Esophagus squamous epithelium (tissue), 5 donors: ENCODE results near the gene PAPSS2. TPM values are rescaled to one million over a fixed set of nuclear protein-coding genes. Genes with fewer than 3 reads are reported as not detected.

Source experiments
- DNase-seq: peaks from one replicate; lab custom pipeline; 2025; lab: John Stamatoyannopoulos, UW
- H3K27ac ChIP-seq, 4 donors: fragments of 200-600 bp; sonication (generic); one replicate each; pipeline ENCODE4 v1.5.1; 2016 to 2019; ENCODE audit warnings: mild to moderate bottlenecking in 1 of 4
- H3K27me3 ChIP-seq, 4 donors: fragments of 200-600 bp; sonication (generic); 1 replicate in 3 of 4; 2 replicates in 1 of 4; pipeline versions ENCODE4 v1.5.1 to v1.6.0; 2017 to 2021; ENCODE audit warnings: antibody characterized with exemption in 1 of 4
- H3K36me3 ChIP-seq, 3 donors: fragments of 200-600 bp; sonication (generic); one replicate each; pipeline ENCODE4 v1.5.1; 2016 to 2019
- H3K4me1 ChIP-seq, 3 donors: fragments of 200-600 bp; sonication (generic); one replicate each; pipeline ENCODE4 v1.5.1; 2017 to 2019
- H3K4me3 ChIP-seq, 4 donors: fragments of 200-600 bp; sonication (generic); 1 replicate in 3 of 4; 2 replicates in 1 of 4; pipeline ENCODE4 v1.5.1; 2016 to 2019; ENCODE audit warnings: mild to moderate bottlenecking in 2 of 4, moderate library complexity in 1 of 4
- H3K9me3 ChIP-seq, 3 donors: fragments of 200-600 bp; sonication (generic); one replicate each; pipeline ENCODE4 v1.5.1; 2016 to 2019
- CTCF ChIP-seq, 6 experiments: fragments of 450-650 bp in 4 of 6; fragments of 200-600 bp in 2 of 6; sonication (generic) in 2 of 6; IDR thresholded peaks; one replicate each; pipeline ENCODE4 v1.5.1; 2016 to 2019; ENCODE audit warnings: antibody characterized with exemption in 6 of 6, mild to moderate bottlenecking in 4 of 6, moderate library complexity in 4 of 6
- POLR2A ChIP-seq, 4 donors: fragments of 450-650 bp; IDR thresholded peaks; one replicate each; pipeline ENCODE4 v1.6.1; 2017; ENCODE audit warnings: antibody characterized with exemption in 4 of 4, mild to moderate bottlenecking in 4 of 4, moderate library complexity in 3 of 4
- WGBS, 2 donors: methylation state at CpG; one replicate each; pipeline ENCODE4 v1.1.5; 2018; 5-methylcytosine and 5-hydroxymethylcytosine counted together
- intact Hi-C: fragments of 100-400 bp; cut with DNase I; formaldehyde crosslinking; loops from one replicate; pipeline ENCODE4 v1.15.0; 2022
- total RNA-seq, 4 donors: library from RNA; depleted of rRNA; stranded (reverse); fragments of >200 nt; gene quantifications; one replicate each; pipeline ENCODE4 v1.1.0, GENCODE V29; 2016
- donor health status: DM: yes; HTN: yes; CAD: no.

The PAPSS2 gene
- total RNA-seq, 4 donors from 2014 or later, result 1.8 to 13.3 (median 11.0) TPM

GRCh38 chr10:87765666-87766376, 106.1 kb downstream of the PAPSS2 start:
- TF ChIP-seq POLR2A (IDR thresholded peaks at IDR 0.05) (no peak), CTCF (IDR thresholded peaks at IDR 0.05) (no peak)
- H3K36me3 ChIP-seq, result peaks cover 0 to 60% (median 4%) of the 10 kb centered on the region in 3 donors
- intact Hi-C loops, result no loop called here
- DNase-seq, result no peak
- no peaks in the 10 kb centered on the region for H3K27me3 ChIP-seq
- H3K27ac ChIP-seq, result no peak overlapping the region
- WGBS, 2 donors, result 87 to 92% methylated on average over 5 of the region's 5 CpGs
- no peaks in the 10 kb centered on the region for H3K9me3 ChIP-seq
- H3K4me1 ChIP-seq, result peaks cover 0 to 13% (median 7%) of the 10 kb centered on the region in 3 donors
- H3K4me3 ChIP-seq, result no peak overlapping the region

GRCh38 chr10:87767253-87767652, 107.6 kb downstream of the PAPSS2 start:
- H3K4me1 ChIP-seq, result peaks cover 0 to 13% (median 0%) of the 10 kb centered on the region in 3 donors
- TF ChIP-seq CTCF (IDR thresholded peaks at IDR 0.05) (no peak), POLR2A (IDR thresholded peaks at IDR 0.05) (no peak)
- no peak for DNase-seq
- H3K9me3 ChIP-seq, result no peaks in the 10 kb centered on the region
- H3K4me3 ChIP-seq, result no peak overlapping the region
- intact Hi-C loops, result no loop called here
- peaks cover 0 to 57% (median 0%) of the 10 kb centered on the region in 3 donors for H3K36me3 ChIP-seq
- H3K27ac ChIP-seq, result no peak overlapping the region
- 95 to 99% methylated on average over 5 of the region's 5 CpGs for WGBS, 2 donors
- H3K27me3 ChIP-seq, result no peaks in the 10 kb centered on the region

- TF ChIP-seq POLR2A (IDR thresholded peaks at IDR 0.05) (no peak), CTCF (IDR thresholded peaks at IDR 0.05) (peak in 5 of 6 experiments; percentile 26 to 61 (median 56))
- Histone ChIP-seq H3K36me3 (peaks cover 0 to 40% (median 0%) of the 10 kb centered on the region in 3 donors), H3K4me3 (no peak overlapping the region), H3K27ac (no peak overlapping the region), H3K9me3 (no peaks in the 10 kb centered on the region), H3K27me3 (no peaks in the 10 kb centered on the region), H3K4me1 (peaks cover 0 to 13% (median 0%) of the 10 kb centered on the region in 3 donors)
- 78 to 90% methylated on average over 2 of the region's 2 CpGs for WGBS, 2 donors
- no peak for DNase-seq
- intact Hi-C loops, result loop anchor here (10.0 kb wide), 2 partner anchors 107 to 237 kb away; no protein-coding TSS in a partner anchor
These were observed 112.3 kb downstream of the PAPSS2 start for GRCh38 chr10:87771871-87772500.

GRCh38 chr10:87775766-87776165, 116.1 kb downstream of the PAPSS2 start:
- no peak for DNase-seq
- intact Hi-C loops, result loop anchor here (10.0 kb wide), 2 partner anchors 111 to 241 kb away; no protein-coding TSS in a partner anchor
- Histone ChIP-seq H3K4me1 (no peaks in the 10 kb centered on the region), H3K9me3 (no peaks in the 10 kb centered on the region), H3K27me3 (no peaks in the 10 kb centered on the region), H3K36me3 (peaks cover 0 to 34% (median 0%) of the 10 kb centered on the region in 3 donors), H3K4me3 (no peak overlapping the region), H3K27ac (peak overlapping the region in 1 of 4 donors; percentile 35)
- TF ChIP-seq CTCF (IDR thresholded peaks at IDR 0.05) (no peak), POLR2A (IDR thresholded peaks at IDR 0.05) (no peak)
- WGBS, 2 donors, result 60 to 66% methylated on average over 4 of the region's 4 CpGs

GRCh38 chr10:87776328-87776727, 116.7 kb downstream of the PAPSS2 start:
- intact Hi-C loops, result loop anchor here (10.0 kb wide), 2 partner anchors 112 to 242 kb away; no protein-coding TSS in a partner anchor
- peaks cover 0 to 35% (median 0%) of the 10 kb centered on the region in 3 donors for H3K36me3 ChIP-seq
- H3K9me3 ChIP-seq, result no peaks in the 10 kb centered on the region
- H3K27me3 ChIP-seq, result no peaks in the 10 kb centered on the region
- H3K27ac ChIP-seq, result no peak overlapping the region
- 97% methylated on average over 6 of the region's 6 CpGs for WGBS, 2 donors
- no peak overlapping the region for H3K4me3 ChIP-seq
- no peaks in the 10 kb centered on the region for H3K4me1 ChIP-seq
- TF ChIP-seq CTCF (IDR thresholded peaks at IDR 0.05) (no peak), POLR2A (IDR thresholded peaks at IDR 0.05) (no peak)
- no peak for DNase-seq
